ENCODE data around the gene STUB1. TPM values are rescaled to one million over a fixed set of nuclear protein-coding genes. Genes with fewer than 3 reads are reported as not detected.

The STUB1 gene
- total RNA-seq, 1 experiment from 2014 or later = 102 TPM

- no peaks in the 10 kb centered on the region for H3K79me2 ChIP-seq (ENCODE audit: insufficient read depth, low read length)
- no peak overlapping the region for H3K4ac ChIP-seq (ENCODE audit: low read depth, low read length)
- peak; percentile 49 for DNase-seq
- H3K14ac ChIP-seq (ENCODE audit: insufficient read depth, low read length) = no peak overlapping the region
- H3K18ac ChIP-seq (ENCODE audit: insufficient read length, low read depth, low read length) = no peak overlapping the region
- Mint-ChIP-seq H3K9me3 (no peaks in the 10 kb centered on the region; a peak in 2 of 5 replicates), H3K4me3 (peak overlapping the region; percentile 55 to 78), H3K27me3 (ENCODE audit: low read depth) (peaks cover 54% of the 10 kb centered on the region), H3K27ac (no peak overlapping the region), H3K4me1 (peaks cover 17 to 31% of the 10 kb centered on the region in 2 experiments), H3K36me3 (ENCODE audit: insufficient read depth in 1 of 3, low read depth in 3 of 3) (no peaks in the 10 kb centered on the region)
- H2BK12ac ChIP-seq (ENCODE audit: insufficient read length, low read depth, low read length) = no peak overlapping the region
- peak overlapping the region; percentile 30 for H3K4me2 ChIP-seq (ENCODE audit: insufficient read depth, insufficient read length, low read length)
- H3K27me3 ChIP-seq (ENCODE audit: insufficient read depth, low read length) = no peaks in the 10 kb centered on the region; the same call in 1 of the 2 replicates
- WGBS (ENCODE audit: extremely low coverage, insufficient read length, low lambda C conversion rate) = no CpG with 5 or more reads among the region's 74 CpGs
- H2AK5ac ChIP-seq (ENCODE audit: insufficient read length, low read length) = no peak overlapping the region
- no peaks in the 10 kb centered on the region for H3K9me3 ChIP-seq (ENCODE audit: control insufficient read depth, low read depth, low read length)
- no peak overlapping the region for H3T11ph ChIP-seq (ENCODE audit: low read length)
- H2BK15ac ChIP-seq (ENCODE audit: low read depth, low read length) = no peak overlapping the region
- no peak overlapping the region for H3K23ac ChIP-seq (ENCODE audit: insufficient read length, low read depth, low read length)
- H3K9ac ChIP-seq (ENCODE audit: extremely low read depth, insufficient read length, low read length) = no peak overlapping the region
- H3K23me2 ChIP-seq (ENCODE audit: insufficient read length, low read depth, low read length, poor library complexity, severe bottlenecking) = peaks cover 8% of the 10 kb centered on the region
- no peak overlapping the region for H3K56ac ChIP-seq (ENCODE audit: insufficient read length, low read depth, low read length)
- H4K20me1 ChIP-seq (ENCODE audit: control insufficient read depth, insufficient read depth, insufficient read length) = no peaks in the 10 kb centered on the region
- TF ChIP-seq, protein P1, sequence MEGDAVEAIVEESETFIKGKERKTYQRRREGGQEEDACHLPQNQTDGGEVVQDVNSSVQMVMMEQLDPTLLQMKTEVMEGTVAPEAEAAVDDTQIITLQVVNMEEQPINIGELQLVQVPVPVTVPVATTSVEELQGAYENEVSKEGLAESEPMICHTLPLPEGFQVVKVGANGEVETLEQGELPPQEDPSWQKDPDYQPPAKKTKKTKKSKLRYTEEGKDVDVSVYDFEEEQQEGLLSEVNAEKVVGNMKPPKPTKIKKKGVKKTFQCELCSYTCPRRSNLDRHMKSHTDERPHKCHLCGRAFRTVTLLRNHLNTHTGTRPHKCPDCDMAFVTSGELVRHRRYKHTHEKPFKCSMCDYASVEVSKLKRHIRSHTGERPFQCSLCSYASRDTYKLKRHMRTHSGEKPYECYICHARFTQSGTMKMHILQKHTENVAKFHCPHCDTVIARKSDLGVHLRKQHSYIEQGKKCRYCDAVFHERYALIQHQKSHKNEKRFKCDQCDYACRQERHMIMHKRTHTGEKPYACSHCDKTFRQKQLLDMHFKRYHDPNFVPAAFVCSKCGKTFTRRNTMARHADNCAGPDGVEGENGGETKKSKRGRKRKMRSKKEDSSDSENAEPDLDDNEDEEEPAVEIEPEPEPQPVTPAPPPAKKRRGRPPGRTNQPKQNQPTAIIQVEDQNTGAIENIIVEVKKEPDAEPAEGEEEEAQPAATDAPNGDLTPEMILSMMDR (conservative IDR thresholded peaks at IDR 0.05) = peak; percentile 44; the same call in 2 of the 3 replicates
- H2BK5ac ChIP-seq (ENCODE audit: insufficient read length, low read length) = no peak overlapping the region
- H3K4me1 ChIP-seq (ENCODE audit: insufficient read depth, low read length) = no peaks in the 10 kb centered on the region
- H4K91ac ChIP-seq (ENCODE audit: insufficient read length, low read depth, low read length) = no peak overlapping the region
- H2AFZ ChIP-seq (ENCODE audit: low read length) = no peak overlapping the region
- H2BK120ac ChIP-seq (ENCODE audit: low read depth, low read length, poor library complexity, severe bottlenecking) = no peak overlapping the region
- no peak overlapping the region for H4K5ac ChIP-seq (ENCODE audit: insufficient read length, low read depth, low read length)
- no peak overlapping the region for H3K27ac ChIP-seq (ENCODE audit: insufficient read length, low read depth, low read length)
- H3K79me1 ChIP-seq (ENCODE audit: insufficient read depth, low read depth, low read length, poor library complexity, severe bottlenecking) = no peaks in the 10 kb centered on the region
- no peak overlapping the region for H4K8ac ChIP-seq (replicated peaks; ENCODE audit: insufficient read length, low read depth, low read length)
- no peak overlapping the region for H2BK20ac ChIP-seq (ENCODE audit: low read depth, low read length, poor library complexity, severe bottlenecking)
Observed at GRCh38 chr16:715477-716199, 35.4 kb downstream of the STUB1 start.

Data from H9 (cell line).